GM23338 (cell line): ENCODE measurements around the gene SLC45A2. TPM values are rescaled to one million over a fixed set of nuclear protein-coding genes. Genes with fewer than 3 reads are reported as not detected.
A peak's percentile ranks its signal among the peaks of the same experiment; 100 is the strongest.
"Not testable (repeated sequence)": the region's sequence is repeated elsewhere in the genome, so short reads cannot be mapped to it uniquely, and the experiment has no call there.

Experiments used
- ATAC-seq: fragments of 200-7000 bp; cut with Tn5 transposase; 3 replicates; pipeline ENCODE4 v1.9.1; 2020
- DNase-seq: peaks from one replicate; pipeline ENCODE4 v3.0.0-alpha.2; 2015; ENCODE audit warnings: low spot score
- H2AFZ ChIP-seq: fragments of 200-600 bp; sonication (generic); 2 replicates; pipeline ENCODE4 v1.8.0; 2016; ENCODE audit warnings: antibody characterized with exemption, mild to moderate bottlenecking, moderate library complexity
- H3F3A ChIP-seq: fragments of 200-600 bp; sonication (generic); replicated peaks from 2 replicates; pipeline ENCODE4 v1.8.0; 2017; ENCODE audit warnings: antibody characterized with exemption, mixed run types, low read depth
- H3K27ac ChIP-seq: fragments of 200-600 bp; sonication (generic); 2 replicates; pipeline ENCODE4 v1.6.1; 2016; ENCODE audit warnings: low read depth
- H3K27me3 ChIP-seq: fragments of 200-600 bp; sonication (generic); 2 replicates; pipeline ENCODE4 v1.8.0; 2016; ENCODE audit warnings: mild to moderate bottlenecking, mixed run types, moderate library complexity; ENCODE audit not compliant: insufficient read depth
- H3K36me3 ChIP-seq: fragments of 200-600 bp; sonication (generic); 2 replicates; pipeline ENCODE4 v1.8.0; 2016; ENCODE audit warnings: mild to moderate bottlenecking; ENCODE audit not compliant: insufficient read depth
- H3K4me1 ChIP-seq: fragments of 200-600 bp; sonication (generic); 2 replicates; pipeline ENCODE4 v1.8.0; 2016; ENCODE audit warnings: mild to moderate bottlenecking, moderate library complexity; ENCODE audit not compliant: insufficient read depth
- H3K4me2 ChIP-seq: fragments of 200-600 bp; sonication (generic); 2 replicates; pipeline ENCODE4 v1.7.1; 2017; ENCODE audit warnings: mixed run types
- H3K4me3 ChIP-seq: fragments of 200-600 bp; sonication (generic); 2 replicates; pipeline ENCODE4 v1.6.1; 2016; ENCODE audit warnings: mixed run types
- H3K79me2 ChIP-seq: fragments of 200-600 bp; sonication (generic); replicated peaks from 2 replicates; pipeline ENCODE4 v1.8.0; 2017; ENCODE audit warnings: mild to moderate bottlenecking; ENCODE audit not compliant: insufficient read depth
- H3K9me2 ChIP-seq: fragments of 200-600 bp; sonication (generic); 2 replicates; pipeline ENCODE4 v1.8.0; 2017; ENCODE audit not compliant: insufficient read depth
- H4K20me1 ChIP-seq: fragments of 200-600 bp; sonication (generic); replicated peaks from 2 replicates; pipeline ENCODE4 v1.8.0; 2017; ENCODE audit warnings: mild to moderate bottlenecking; ENCODE audit not compliant: insufficient read depth
- H3K27ac Mint-ChIP-seq: 2 replicates; pipeline ENCODE4 v1.8.0; 2020; ENCODE audit warnings: inconsistent platforms, mild to moderate bottlenecking, moderate library complexity, mixed read lengths
- H3K27me3 Mint-ChIP-seq: 3 replicates; pipeline ENCODE4 v1.8.0; 2022; ENCODE audit warnings: low read depth, mild to moderate bottlenecking, moderate library complexity, mixed read lengths, inconsistent platforms; ENCODE audit not compliant: insufficient read depth, poor library complexity
- H3K36me3 Mint-ChIP-seq: 3 replicates; pipeline ENCODE4 v1.8.0; 2021; ENCODE audit warnings: low read depth, mild to moderate bottlenecking, inconsistent platforms, moderate library complexity, mixed read lengths
- H3K4me1 Mint-ChIP-seq: 3 replicates; pipeline ENCODE4 v1.8.0; 2020; ENCODE audit warnings: mild to moderate bottlenecking, inconsistent platforms, mixed read lengths
- H3K4me3 Mint-ChIP-seq: 3 replicates; pipeline ENCODE4 v1.8.0; 2021; ENCODE audit warnings: moderate library complexity, mild to moderate bottlenecking, inconsistent platforms, mixed read lengths
- H3K9me3 Mint-ChIP-seq: 3 replicates; pipeline ENCODE4 v1.8.0; 2020; ENCODE audit warnings: moderate library complexity, mild to moderate bottlenecking, inconsistent platforms, mixed read lengths
- ETS1 ChIP-seq: IDR thresholded peaks from 2 replicates; pipeline ENCODE4 v1.6.1; 2016; ENCODE audit warnings: antibody characterized with exemption
- EZH2phosphoT487 ChIP-seq: fragments of 200-600 bp; sonication (generic); IDR thresholded peaks from one replicate; pipeline ENCODE4 v1.8.1; 2018; ENCODE audit warnings: antibody characterized with exemption; ENCODE audit not compliant: unreplicated experiment
- NANOG ChIP-seq: IDR thresholded peaks from 2 replicates; pipeline ENCODE4 v1.6.1; 2016; ENCODE audit warnings: antibody characterized with exemption, borderline replicate concordance
- POLR2AphosphoS5 ChIP-seq: IDR thresholded peaks from 2 replicates; pipeline ENCODE4 v1.6.1; 2016; ENCODE audit warnings: antibody characterized with exemption, low read depth
- ZNF331 ChIP-seq: fragments of 250-450 bp; sonication (Bioruptor Pico); IDR thresholded peaks from 2 replicates; pipeline ENCODE4 v1.5.0; 2020; ENCODE audit warnings: low read depth, mild to moderate bottlenecking, moderate library complexity
- polyA plus RNA-seq: library from polyadenylated mRNA; unstranded; fragments of >200 nt; fragmentation: Nextera tagmentation; extraction: Ambion mirVana; gene quantifications from 2 replicates; pipeline ENCODE4 v1.2.1, GENCODE V29; 2016
- total RNA-seq: library from RNA; depleted of rRNA; stranded (reverse); fragments of >200 nt; shearing (Covaris generic); gene quantifications from 2 replicates; pipeline ENCODE4 v1.2.3, GENCODE V29; 2014
- TF ChIP-seq, protein P1 (sequence below): IDR thresholded peaks from one replicate; pipeline ENCODE4 v1.6.1; 2018; ENCODE audit warnings: antibody characterized with exemption; ENCODE audit not compliant: unreplicated experiment

The SLC45A2 gene
- total and polyA plus RNA-seq, 2 experiments from 2014 or later: not detected

DNA sequence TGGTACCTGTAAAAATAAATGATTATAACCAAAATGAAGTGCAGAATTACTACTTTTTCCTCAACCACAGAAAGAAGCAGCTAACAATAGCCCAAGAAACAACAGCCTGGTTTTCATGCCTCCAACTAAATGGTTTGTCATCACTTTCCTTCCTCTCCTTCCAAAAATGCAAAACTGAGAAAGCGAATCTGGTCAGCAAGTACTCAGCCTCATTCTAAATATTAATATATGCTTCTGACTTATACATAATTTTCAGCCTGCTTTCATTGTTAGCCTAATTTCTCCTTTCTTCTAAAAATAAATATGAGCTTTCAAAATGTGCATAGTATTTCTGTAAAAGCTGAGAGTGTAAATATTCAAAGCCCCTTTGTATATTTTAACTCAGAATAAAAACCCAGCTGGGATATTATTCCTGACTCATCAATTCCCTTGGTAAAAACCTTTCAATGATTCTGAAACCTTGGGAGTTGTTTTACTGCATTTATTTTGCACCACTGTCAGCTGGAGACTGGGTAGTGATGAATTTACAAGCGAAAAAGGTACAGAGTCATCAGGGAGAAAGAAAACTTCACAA lies 26.8 kb downstream of the SLC45A2 start:
- Histone ChIP-seq H2AFZ (no peak overlapping the region), H4K20me1 (no peaks in the 10 kb centered on the region), H3K27me3 (no peaks in the 10 kb centered on the region), H3K9me2 (no peaks in the 10 kb centered on the region), H3K4me1 (peaks cover 15% of the 10 kb centered on the region), H3K36me3 (0 out of 2 replicates have a peak, but pooled peaks cover 4% of the 10 kb centered on the region), H3K79me2 (no peaks in the 10 kb centered on the region), H3F3A (no peaks in the 10 kb centered on the region), H3K4me3 (no peak overlapping the region), H3K4me2 (peak overlapping the region; percentile 27), H3K27ac (peak overlapping the region; percentile 32)
- peaks cover 19% of the 10 kb centered on the region for H3K4me1 Mint-ChIP-seq
- no peak for DNase-seq
- peak; percentile 32; the same call in 2 of the 3 replicates for ATAC-seq
- H3K27me3 Mint-ChIP-seq: no peaks in the 10 kb centered on the region
- H3K4me3 Mint-ChIP-seq: no peak overlapping the region; the same call in 2 of the 3 replicates
- H3K9me3 Mint-ChIP-seq: peaks cover 22% of the 10 kb centered on the region
- no peak for TF ChIP-seq POLR2AphosphoS5
- TF ChIP-seq, protein P1, sequence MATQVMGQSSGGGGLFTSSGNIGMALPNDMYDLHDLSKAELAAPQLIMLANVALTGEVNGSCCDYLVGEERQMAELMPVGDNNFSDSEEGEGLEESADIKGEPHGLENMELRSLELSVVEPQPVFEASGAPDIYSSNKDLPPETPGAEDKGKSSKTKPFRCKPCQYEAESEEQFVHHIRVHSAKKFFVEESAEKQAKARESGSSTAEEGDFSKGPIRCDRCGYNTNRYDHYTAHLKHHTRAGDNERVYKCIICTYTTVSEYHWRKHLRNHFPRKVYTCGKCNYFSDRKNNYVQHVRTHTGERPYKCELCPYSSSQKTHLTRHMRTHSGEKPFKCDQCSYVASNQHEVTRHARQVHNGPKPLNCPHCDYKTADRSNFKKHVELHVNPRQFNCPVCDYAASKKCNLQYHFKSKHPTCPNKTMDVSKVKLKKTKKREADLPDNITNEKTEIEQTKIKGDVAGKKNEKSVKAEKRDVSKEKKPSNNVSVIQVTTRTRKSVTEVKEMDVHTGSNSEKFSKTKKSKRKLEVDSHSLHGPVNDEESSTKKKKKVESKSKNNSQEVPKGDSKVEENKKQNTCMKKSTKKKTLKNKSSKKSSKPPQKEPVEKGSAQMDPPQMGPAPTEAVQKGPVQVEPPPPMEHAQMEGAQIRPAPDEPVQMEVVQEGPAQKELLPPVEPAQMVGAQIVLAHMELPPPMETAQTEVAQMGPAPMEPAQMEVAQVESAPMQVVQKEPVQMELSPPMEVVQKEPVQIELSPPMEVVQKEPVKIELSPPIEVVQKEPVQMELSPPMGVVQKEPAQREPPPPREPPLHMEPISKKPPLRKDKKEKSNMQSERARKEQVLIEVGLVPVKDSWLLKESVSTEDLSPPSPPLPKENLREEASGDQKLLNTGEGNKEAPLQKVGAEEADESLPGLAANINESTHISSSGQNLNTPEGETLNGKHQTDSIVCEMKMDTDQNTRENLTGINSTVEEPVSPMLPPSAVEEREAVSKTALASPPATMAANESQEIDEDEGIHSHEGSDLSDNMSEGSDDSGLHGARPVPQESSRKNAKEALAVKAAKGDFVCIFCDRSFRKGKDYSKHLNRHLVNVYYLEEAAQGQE: no peak
- no peak for TF ChIP-seq ETS1
- TF ChIP-seq ZNF331: no peak
- TF ChIP-seq EZH2phosphoT487: no peak
- no peak for TF ChIP-seq NANOG
- peaks cover 22% of the 10 kb centered on the region for H3K36me3 Mint-ChIP-seq
- peak overlapping the region; percentile 86 for H3K27ac Mint-ChIP-seq

DNA sequence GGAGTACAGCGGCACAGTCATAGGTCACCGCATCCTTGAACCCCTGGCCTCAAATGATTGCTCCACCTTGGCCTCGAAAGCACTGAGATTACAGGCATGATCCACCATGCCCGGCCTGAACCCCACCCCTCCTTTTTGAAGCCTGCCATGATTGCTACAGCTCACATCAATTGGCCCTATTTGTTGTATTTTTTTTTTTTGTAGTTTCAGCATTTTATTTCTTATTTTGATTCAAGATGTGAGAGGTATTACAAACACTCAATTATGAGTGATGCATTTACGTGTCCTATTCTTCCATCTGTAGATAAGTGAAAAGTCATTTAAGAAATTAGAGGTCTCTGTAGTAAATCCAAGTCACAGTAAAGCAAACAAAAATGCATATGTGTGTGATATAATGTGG lies 32.3 kb downstream of the SLC45A2 start:
- Mint-ChIP-seq H3K36me3 (peaks cover 20% of the 10 kb centered on the region), H3K9me3 (peaks cover 22% of the 10 kb centered on the region)
- H3K27me3 ChIP-seq, H3K79me2 ChIP-seq, H3K27me3 Mint-ChIP-seq, H3K27ac Mint-ChIP-seq, H3K27ac ChIP-seq, DNase-seq, H3K36me3 ChIP-seq, H3K4me2 ChIP-seq, ATAC-seq, H3K9me2 ChIP-seq, H3K4me1 Mint-ChIP-seq, H4K20me1 ChIP-seq, H3K4me3 Mint-ChIP-seq, H3K4me3 ChIP-seq, H3K4me1 ChIP-seq, H2AFZ ChIP-seq, H3F3A ChIP-seq: not testable (repeated sequence)
